ENCODE results near the gene DDA1. TPM values are rescaled to one million over a fixed set of nuclear protein-coding genes. Genes with fewer than 3 reads are reported as not detected.

Gene DDA1
- total RNA-seq, 4 donors from 2014 or later, result 4.6 to 44.4 (median 23.8) TPM

GRCh38 chr19:17365361-17365760, 56.0 kb downstream of the DDA1 start:
- no peak for DNase-seq (ENCODE audit: low spot score)
- TF ChIP-seq CTCF (IDR thresholded peaks at IDR 0.05), result no peak
- no peak for ATAC-seq (ENCODE audit: low FRiP score)

GRCh38 chr19:17370026-17370587, 60.7 kb downstream of the DDA1 start:
- TF ChIP-seq CTCF (IDR thresholded peaks at IDR 0.05), result no peak
- DNase-seq (ENCODE audit: low spot score), result no peak
- ATAC-seq (ENCODE audit: low FRiP score), result peak; percentile 59

Other genes starting within 250 kb of the DDA1 start
- gene HAUS8, start 234.1 kb upstream of the DDA1 start, total RNA-seq, result 1 to 10 TPM; 4.0 to 7.3 (median 6.1) TPM
- gene MYO9B, start 233.8 kb upstream of the DDA1 start, total RNA-seq, result 100 to 1,000 TPM in 2 of 4 donors, 10 to 100 TPM in 2; 52.7 to 149 (median 85.7) TPM
- gene USE1, start 94.2 kb upstream of the DDA1 start, total RNA-seq, result 10 to 100 TPM; 14.5 to 22.3 (median 20.7) TPM
- 10 to 100 TPM in 1 of 4 donors, 1 to 10 TPM in 3; 6.7 to 17.7 (median 9.3) TPM for gene OCEL1, start 83.3 kb upstream of the DDA1 start, total RNA-seq
- 10 to 100 TPM; 16.9 to 45.4 (median 29.8) TPM for gene NR2F6, start 63.6 kb upstream of the DDA1 start, total RNA-seq
- 10 to 100 TPM in 1 of 4 donors, 1 to 10 TPM in 3; 2.4 to 43.3 (median 5.8) TPM for gene USHBP1, start 44.8 kb upstream of the DDA1 start, total RNA-seq
- 10 to 100 TPM; 46.0 to 62.1 (median 59.1) TPM for gene BABAM1, start 42.1 kb upstream of the DDA1 start, total RNA-seq
- under 1 TPM; 0.47 to 0.82 (median 0.52) TPM for gene ANKLE1, start 27.7 kb upstream of the DDA1 start, total RNA-seq
- 10 to 100 TPM in 2 of 4 donors, 1 to 10 TPM in 2; 6.1 to 13.2 (median 11.1) TPM for gene ABHD8, start 6.1 kb upstream of the DDA1 start, total RNA-seq
- 100 to 1,000 TPM in 3 of 4 donors, 10 to 100 TPM in 1; 87.9 to 134 (median 119) TPM for gene MRPL34, start 3.7 kb upstream of the DDA1 start, total RNA-seq
- 1 to 10 TPM; 5.5 to 6.1 (median 5.8) TPM for gene ANO8, start 25.3 kb downstream of the DDA1 start, total RNA-seq
- 10 to 100 TPM in 2 of 4 donors, 1 to 10 TPM in 2; 7.2 to 36.4 (median 12.0) TPM for gene GTPBP3, start 28.0 kb downstream of the DDA1 start, total RNA-seq
- gene PLVAP, start 67.8 kb downstream of the DDA1 start, total RNA-seq, result 100 to 1,000 TPM in 2 of 4 donors, 10 to 100 TPM in 2; 39.7 to 139 (median 114) TPM
- gene CCDC194, start 84.6 kb downstream of the DDA1 start, total RNA-seq, result 1 to 10 TPM in 1 of 4 donors, under 1 TPM in 1, not detected in 2; 0.93 to 1.7 TPM
- gene BST2, start 96.1 kb downstream of the DDA1 start, total RNA-seq, result 100 to 1,000 TPM; 126 to 368 (median 146) TPM
- 10 to 100 TPM; 34.1 to 65.0 (median 45.9) TPM for gene MVB12A, start 110.5 kb downstream of the DDA1 start, total RNA-seq
- 1 to 10 TPM in 1 of 4 donors, under 1 TPM in 2, not detected in 1; 0.38 to 1.9 (median 0.46) TPM for gene TMEM221, start 139.1 kb downstream of the DDA1 start, total RNA-seq
- not detected for gene NXNL1, start 151.4 kb downstream of the DDA1 start, total RNA-seq
- 10 to 100 TPM; 26.6 to 52.8 (median 40.4) TPM for gene SLC27A1, start 161.0 kb downstream of the DDA1 start, total RNA-seq
- 10 to 100 TPM; 57.8 to 92.5 (median 69.0) TPM for gene PGLS, start 202.1 kb downstream of the DDA1 start, total RNA-seq
- gene COLGALT1, start 246.1 kb downstream of the DDA1 start, total RNA-seq, result 100 to 1,000 TPM in 3 of 4 donors, 10 to 100 TPM in 1; 70.0 to 141 (median 115) TPM